Stimulated activated CD8-positive, alpha-beta memory T cell treated with anti-CD3 and anti-CD28 coated beads, Interleukin-15, amount 100 ng/mL, for 24 hours (primary cell): Measurements from ENCODE around the gene RSPH6A.
A peak's percentile ranks its signal among the peaks of the same experiment; 100 is the strongest.
"Not testable (repeated sequence)": the region's sequence is repeated elsewhere in the genome, so short reads cannot be mapped to it uniquely, and the experiment has no call there.

Experiments used
- DNase-seq: peaks from one replicate; pipeline ENCODE4 v3.0.0-alpha.2; 2020; ENCODE audit warnings: low read depth

Gene RSPH6A

GRCh38 chr19:45800070-45800553, 15.0 kb downstream of the RSPH6A start:
- no peak for DNase-seq

- not testable (repeated sequence) for DNase-seq
These were observed 15.6 kb downstream of the RSPH6A start for GRCh38 chr19:45799541-45799940.

GRCh38 chr19:45798995-45799517, 16.1 kb downstream of the RSPH6A start:
- peak; percentile 30 for DNase-seq

- no peak for DNase-seq
These were observed 20.5 kb downstream of the RSPH6A start for GRCh38 chr19:45794627-45795026.

- DNase-seq = no peak
These were observed 21.2 kb downstream of the RSPH6A start for GRCh38 chr19:45793876-45794275.

- DNase-seq = no peak
These were observed 21.9 kb downstream of the RSPH6A start for GRCh38 chr19:45793178-45793564.

GRCh38 chr19:45792470-45793177, 22.5 kb downstream of the RSPH6A start, which contains the start of gene DMWD:
TSS of gene DMWD (minus strand) at chr19:45792845. CDS start at chr19:45792756, 89 bp downstream.
- DNase-seq = peak; percentile 99

- no peak for DNase-seq
These were observed 23.2 kb downstream of the RSPH6A start for GRCh38 chr19:45791744-45792469.

- DNase-seq = no peak
These were observed 24.2 kb downstream of the RSPH6A start for GRCh38 chr19:45790942-45791341.

- DNase-seq = no peak
These were observed 25.9 kb downstream of the RSPH6A start for GRCh38 chr19:45789035-45789786.

- DNase-seq = no peak
These were observed 28.6 kb downstream of the RSPH6A start for GRCh38 chr19:45786533-45786894.

GRCh38 chr19:45785781-45786532, 29.2 kb downstream of the RSPH6A start:
- DNase-seq = no peak

GRCh38 chr19:45785097-45785496, 30.0 kb downstream of the RSPH6A start:
- DNase-seq = no peak

GRCh38 chr19:45784096-45784495, 31.0 kb downstream of the RSPH6A start:
- DNase-seq = no peak

GRCh38 chr19:45782820-45783785, 32.0 kb downstream of the RSPH6A start:
- DNase-seq = no peak

GRCh38 chr19:45782162-45782691, 32.9 kb downstream of the RSPH6A start, which contains the start of gene DMPK:
TSS of gene DMPK (minus strand) at chr19:45782490. CDS start at chr19:45782352, 138 bp downstream.
- no peak for DNase-seq

- DNase-seq = no peak
These were observed 33.6 kb downstream of the RSPH6A start for GRCh38 chr19:45781214-45782161.

GRCh38 chr19:45780448-45781213, 34.5 kb downstream of the RSPH6A start:
- no peak for DNase-seq
